GM19455 (cell line): ENCODE data around the gene TMTC2.

Experiments used
- ATAC-seq: cut with Tn5 transposase; IDR thresholded peaks from one replicate; pipeline ENCODE4 v1.9.1; 2021; ENCODE audit not compliant: unreplicated experiment

Gene TMTC2

DNA sequence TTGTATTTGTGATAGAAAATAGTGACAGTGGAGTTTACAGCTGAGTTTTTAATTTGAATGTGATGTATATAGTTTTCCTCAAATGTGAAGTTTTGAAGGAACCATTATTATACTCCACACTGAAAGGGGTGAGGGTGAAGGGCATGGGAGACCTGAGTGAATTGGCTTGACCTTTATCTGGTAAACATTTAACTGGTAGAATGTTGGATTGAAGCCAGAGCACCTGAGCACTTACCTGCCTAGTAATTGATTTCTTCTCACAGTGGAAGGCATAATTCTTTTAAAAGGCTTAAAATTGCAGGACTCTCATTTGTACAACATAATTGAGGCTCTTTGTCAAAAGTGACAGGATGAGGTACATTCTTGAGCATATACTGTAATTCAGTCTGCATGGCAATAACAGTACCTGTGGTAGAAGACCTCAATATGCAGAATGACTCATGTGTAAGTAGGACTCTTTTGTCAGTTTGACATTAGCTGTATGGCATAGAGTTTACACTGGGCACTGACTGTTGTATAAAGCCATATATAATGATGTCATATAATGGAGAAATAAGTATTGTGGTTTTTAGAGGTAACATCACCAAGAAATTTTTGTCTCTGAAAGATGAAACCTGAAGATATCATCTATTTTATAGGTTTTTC is 309.6 kb downstream of the TMTC2 start:
- ATAC-seq, result no peak

DNA sequence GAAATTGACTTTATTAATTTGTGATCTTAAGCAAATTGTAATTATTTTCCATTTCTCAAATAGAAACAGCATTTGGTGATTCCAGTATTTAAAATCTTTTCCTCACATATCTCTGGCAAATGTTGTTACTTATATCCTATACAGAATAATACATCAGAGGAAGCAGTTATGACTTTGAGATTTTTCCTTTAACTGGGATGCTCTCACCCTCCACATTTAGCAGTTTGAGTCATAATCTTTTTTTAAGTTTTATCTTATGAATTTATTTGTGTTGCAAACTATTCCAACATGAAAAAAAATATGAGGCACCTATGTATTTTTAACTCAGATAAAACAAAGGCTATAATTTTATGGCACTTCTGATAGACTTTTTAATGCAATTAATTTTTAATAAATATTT is 311.8 kb downstream of the TMTC2 start:
- no peak for ATAC-seq

DNA sequence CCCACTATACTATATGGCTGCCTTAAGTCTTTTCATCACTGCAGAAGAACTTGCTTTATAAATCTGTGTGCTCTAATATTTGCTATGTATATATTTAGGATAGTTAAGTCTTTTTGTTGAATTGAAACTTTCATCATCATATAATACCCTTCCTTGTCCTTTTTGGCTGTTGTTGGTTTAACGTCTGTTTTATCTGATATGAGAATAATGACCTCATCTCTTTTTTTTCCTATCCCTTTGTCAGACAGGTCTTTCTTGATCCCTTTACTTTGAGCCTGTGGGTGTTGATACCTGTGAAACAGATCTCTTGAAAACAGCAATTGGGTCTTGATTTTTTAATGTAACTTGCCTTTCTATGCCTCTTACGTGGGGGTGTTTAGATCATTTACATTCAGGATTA is 316.3 kb downstream of the TMTC2 start:
- no peak for ATAC-seq

DNA sequence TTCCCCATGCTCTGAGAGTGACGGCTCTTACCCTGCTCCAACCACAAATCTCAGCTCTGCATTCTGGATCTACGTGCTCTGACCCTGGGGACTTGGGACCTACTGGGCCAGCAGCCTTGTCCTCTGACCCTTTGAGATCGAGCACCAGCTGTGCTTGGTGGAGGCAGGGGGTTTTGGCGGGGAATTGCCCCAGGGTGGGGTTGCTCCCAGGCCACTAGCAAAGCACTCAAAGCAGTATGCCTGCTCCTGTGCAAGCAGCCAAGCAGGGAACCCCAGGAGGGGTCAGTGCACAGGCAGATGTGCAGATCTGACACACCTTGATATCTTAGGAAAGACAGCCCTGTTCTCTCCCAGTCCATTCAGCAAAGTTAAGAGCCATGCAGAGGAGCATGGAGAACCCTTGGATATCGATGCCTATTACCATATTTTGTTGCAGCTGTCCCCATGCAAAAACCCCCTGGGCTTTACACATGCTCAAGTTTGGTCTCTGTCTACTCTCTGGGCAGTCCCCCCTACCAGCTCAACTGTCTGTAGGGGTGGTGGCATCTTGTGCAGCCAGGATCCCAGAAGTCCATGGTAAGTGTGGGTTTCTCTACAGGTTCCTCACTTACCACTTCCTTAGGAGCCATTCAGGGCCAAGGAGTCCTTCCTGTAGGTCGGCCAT is 319.0 kb downstream of the TMTC2 start:
- no peak for ATAC-seq

DNA sequence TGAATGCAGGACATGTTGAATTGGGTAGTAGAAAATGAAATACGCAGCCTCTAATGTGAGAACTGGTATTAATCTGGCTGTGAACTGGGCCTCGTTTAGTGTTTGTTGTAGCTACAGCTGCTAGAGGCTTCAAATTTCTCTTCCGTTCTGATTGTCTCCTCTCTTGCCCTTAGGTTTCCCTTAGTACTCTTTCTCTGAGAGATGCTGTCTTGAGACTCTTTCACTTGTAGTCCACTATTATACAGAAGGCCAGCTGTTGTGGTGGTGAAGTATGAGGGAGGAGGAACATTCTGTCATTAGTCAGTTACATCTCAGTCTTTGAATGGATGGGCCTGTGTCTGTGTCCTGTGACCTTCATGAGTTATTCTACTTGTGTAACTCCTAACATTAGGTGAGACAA is 322.0 kb downstream of the TMTC2 start:
- ATAC-seq, result no peak

DNA sequence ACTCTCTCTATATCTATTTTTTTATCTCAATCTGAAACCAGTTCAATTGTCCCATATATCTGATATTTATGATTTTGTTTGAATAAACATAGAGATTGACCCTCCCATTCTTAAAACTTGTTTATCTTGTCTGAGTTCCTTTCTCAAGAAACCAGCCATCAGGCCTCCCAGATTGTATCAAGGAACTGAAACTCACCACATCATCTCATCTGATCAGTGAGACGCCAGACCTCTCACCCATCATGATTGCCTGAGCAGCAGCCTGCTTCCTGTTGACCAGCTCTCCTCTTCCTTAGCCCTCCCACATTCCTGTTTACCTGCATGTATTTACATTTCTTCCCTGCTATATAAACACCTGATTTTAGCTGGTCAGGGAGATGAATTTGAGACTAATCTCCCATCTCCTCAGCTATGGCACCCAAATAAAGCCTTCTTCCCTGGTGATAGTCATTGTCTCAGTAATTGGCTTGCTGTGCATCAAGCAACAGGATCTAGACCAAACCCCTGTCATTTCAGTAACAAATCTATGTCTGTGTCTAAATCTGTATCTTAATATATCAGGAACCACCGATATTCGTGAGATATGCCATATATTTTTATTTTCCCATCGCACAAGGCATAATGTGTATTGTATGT is 323.6 kb downstream of the TMTC2 start:
- ATAC-seq, result no peak

DNA sequence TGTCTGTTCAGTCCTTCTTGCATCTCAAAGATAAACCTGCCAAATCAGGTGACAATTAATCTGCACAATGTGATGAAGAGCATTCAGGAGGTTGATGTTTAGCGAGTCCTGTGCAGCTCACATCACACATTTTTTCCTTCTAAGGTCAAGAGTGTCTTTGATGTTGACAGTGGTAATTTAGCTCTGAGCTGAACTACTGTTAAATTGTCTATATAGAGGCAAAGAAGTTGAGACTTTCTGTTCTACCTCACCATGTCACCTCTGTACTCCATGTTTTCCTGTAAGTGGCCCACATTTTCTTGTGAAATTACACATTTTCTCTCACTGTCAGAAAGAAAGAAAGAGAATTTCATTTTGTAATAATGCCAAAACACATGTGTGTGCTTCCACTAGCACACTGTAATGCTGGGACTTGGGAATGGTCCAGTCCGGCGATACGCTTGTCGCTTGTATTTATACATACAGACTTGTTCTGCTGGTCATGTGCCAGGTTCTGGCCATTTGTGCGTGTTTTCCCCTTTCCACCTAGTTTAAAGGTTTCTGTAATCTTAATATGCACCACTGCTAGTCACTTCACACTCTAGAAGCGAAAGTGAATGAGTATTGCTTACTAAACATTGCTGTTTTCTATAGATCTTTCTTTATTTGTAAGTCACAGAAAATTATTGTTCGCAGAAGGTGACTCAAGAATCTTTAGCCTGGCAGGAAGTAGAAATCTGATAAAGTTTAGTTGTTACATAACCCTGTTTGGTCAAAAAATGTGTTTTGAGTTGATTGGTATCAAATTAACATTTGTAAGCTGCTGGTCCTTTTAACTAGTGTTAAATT is 328.9 kb downstream of the TMTC2 start:
- no peak for ATAC-seq

DNA sequence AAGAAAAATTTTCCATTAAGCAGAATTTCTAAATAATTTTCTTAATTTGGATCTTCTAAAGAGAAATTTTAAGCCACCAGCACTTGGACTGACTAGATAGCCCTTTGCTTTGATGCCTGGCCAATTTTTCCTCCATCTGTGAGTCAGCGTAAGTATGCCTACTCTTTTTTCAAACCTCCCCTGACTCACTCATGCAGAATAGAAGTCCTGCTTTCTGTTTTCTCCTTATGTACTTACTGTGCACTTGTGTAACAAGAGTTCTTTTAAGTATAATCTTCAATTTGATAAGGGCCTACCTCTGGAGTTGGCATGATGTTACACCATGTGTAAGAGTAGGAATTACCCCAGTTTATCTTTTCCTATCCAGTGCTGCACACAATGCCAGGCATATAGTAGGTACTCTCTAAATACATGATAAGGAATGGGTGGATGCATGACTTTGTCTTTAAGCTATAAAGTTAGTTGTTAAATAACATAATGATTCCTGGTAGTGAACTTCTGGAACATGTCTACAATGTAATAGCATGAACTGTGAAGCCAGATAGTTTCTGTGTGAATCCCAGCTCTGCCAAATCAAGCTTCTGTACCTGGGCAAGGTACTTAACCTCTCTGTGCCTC is 329.6 kb downstream of the TMTC2 start:
- no peak for ATAC-seq

DNA sequence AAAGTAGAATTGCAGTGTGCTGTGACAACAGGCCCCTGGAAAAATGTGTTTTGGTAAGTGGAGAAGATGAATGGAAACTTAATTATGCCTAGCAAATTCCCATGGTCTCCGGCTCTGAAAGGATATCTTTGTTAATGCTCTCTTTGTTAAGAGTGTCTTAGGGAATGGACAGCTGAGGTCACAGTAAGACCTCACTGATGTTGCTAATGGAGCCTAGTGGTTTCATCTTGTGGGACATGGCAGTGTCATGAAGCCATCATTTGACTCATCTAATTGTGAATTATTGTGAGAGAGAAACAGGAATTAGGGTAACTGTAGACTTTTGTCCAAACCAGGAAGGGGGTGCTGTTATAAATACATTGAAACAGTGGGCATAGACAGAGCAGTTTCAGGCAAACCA is 330.3 kb downstream of the TMTC2 start:
- no peak for ATAC-seq

DNA sequence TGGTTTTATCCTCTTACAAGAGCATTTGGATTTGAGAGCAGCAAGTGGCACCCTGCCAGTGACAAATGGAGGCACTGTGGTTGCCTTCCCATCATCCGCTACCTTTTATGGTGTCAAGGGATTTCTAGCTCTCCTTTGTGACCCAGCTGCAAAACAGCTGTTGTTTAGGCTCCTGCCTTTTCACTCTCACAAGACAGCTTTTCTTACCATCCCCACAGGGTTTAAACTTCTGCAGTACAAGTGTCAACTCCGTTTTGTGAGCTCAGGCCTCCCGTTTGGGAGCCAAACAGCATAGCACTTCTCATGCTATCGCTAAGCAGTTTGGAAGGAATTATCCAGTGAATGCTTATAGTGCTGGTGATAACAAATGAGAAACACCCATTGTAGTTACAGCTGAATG is 331.4 kb downstream of the TMTC2 start:
- ATAC-seq, result no peak

DNA sequence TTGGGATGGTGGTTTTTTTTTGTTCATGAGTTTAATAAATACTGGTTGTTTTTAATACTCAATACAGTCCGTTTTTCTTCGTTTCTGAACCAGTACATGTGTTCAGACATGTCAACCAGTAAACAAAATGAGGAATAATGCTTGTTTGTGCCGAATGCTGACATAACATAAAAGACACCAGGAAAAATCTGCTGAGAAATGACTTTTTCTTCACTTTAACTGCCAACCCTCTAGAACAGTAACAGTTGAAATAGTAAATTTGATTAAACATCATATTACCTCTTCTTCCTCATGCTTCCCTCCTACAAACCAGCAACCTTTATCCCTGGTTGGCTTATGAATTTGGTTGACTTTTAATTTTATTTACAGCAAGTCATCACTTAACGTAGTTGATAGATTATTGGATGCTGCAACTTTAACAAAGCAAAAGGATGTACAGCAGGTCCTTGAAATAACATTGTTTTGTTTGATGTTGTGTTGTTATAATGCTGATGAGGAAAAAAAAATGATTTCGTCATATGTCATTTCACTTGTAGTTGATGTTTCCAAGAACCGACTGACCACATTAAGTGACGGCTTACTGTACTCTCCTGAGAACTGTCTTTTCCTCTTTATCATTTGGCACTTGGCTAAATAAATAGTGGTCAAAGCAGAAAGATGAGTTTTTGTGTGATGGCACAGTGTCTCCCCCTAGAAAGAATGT is 340.5 kb downstream of the TMTC2 start:
- no peak for ATAC-seq

DNA sequence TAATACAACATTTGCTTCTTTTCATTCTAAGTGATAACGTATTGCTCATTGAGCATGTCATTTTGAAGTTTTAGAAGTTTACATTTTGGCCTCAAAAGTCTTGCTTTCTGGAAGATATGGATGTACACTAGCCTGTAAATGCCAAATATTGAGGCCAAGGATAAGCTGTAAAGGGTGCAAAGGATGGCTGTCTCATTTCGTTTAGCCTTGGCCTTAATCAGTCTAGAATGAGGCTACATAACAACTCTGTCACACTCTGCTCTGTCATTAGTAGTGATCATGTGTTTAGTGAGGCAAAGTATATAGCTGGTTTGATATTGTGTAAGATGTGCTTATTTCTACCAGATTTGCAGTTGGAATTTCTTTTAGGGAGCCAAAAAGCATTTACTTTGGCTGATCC is 344.5 kb downstream of the TMTC2 start:
- ATAC-seq, result no peak

DNA sequence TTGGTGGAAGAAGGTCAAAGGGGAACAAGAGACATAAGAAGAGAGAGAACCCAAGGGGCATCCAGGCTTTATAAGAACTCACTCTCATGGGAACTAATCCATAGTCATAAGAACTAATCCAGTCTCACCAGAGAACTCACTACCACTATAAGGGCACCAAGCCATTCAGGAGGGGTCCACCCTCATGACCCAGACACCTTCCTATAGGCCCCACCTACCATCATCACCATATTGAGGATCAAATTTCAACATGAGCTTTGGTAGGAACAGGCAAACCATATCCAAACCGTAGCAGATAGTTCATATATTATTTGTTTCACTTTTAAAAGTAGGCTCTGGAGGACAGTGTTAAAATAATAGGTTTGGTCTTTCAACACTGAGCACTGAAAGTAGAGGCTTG is 350.1 kb downstream of the TMTC2 start:
- ATAC-seq, result no peak

DNA sequence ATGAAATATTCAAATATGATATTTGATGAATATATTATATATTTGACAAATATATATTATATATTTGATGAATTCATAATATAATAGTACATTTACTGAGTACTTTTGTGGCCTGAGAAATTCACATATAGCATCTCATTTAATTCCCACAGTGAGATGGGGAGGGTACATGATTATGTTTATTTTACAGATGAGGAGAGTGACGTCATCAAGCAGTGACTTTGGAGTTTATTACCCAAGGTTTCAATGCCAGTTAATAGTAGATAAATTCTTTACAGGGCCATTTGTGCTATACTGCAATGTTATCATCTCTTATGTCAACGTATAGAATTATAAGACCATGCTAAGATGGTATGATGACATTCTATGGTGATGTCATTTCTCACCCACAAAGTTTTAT is 352.7 kb downstream of the TMTC2 start:
- no peak for ATAC-seq

DNA sequence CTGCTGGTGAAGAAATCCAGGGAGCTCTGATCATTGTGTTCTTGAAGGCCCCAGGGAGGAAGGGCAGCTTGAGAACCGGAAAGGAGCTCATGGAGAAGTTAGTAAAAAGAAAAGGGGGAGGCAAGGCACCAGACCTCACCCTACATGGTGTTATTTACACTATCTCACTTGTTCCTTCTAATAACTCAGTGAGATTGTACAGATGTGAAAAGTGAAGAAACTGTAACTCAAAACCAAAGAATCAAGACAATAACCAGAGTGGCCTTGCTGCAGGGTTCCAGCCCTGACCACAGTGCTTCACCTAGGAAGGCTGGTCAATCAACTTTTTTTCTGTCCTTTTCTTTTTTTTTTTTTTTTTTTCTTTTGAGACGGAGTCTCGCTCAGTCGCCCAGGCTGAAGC is 353.6 kb downstream of the TMTC2 start:
- no peak for ATAC-seq

DNA sequence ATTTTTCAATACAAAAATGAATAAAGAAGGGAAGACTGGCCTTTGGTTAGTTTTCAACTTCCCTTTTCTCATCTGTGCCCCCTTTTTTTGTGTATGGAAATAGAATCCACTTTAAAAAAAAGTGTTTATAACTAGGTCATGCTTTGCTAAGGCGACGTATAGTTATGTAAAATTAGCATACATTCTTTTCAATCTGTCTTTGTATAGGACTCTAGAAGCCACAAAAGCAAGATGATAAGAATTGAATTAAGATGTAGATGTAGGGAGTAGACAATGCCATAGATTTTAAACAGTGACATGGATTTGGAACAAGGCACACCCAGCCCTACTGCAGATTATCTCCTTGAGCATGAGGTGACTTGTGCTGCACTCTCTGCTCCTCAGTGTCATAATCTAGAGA is 354.3 kb downstream of the TMTC2 start:
- no peak for ATAC-seq

DNA sequence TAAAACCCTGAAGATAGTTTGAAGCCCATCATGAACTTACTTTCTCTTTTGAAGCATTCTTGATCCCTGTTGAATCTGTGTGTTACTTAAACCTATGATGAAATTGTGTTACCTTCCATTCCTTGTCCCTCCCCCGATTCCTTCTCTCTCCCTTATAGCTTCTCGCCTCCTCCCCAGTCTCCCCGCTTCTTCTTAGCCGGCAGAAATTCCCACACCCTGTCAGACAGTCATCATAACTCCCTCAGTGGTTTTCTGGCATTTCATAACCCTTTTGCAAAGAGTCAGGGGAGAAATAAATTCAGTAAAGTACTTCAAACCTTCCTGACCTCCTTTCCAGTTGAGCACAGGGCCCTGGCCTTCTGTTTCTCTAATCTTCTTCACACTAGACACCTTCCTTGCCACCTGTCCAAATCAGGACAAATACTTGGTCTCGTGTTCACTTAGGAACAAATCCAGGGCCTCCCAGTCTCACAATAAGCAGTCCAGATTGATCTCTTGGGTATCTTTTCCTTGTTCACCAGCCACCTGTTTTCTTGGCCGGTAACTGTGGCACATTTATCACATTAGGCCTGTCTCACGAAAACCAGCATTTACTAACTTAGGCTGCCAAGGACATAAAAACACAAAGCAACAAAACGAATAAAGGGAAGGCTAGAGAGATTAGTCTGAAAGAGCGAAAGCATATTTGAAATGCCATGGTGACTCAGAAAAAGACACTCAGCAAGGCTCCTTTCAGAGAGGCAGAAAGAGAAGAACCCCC is 355.9 kb downstream of the TMTC2 start:
- ATAC-seq, result no peak

DNA sequence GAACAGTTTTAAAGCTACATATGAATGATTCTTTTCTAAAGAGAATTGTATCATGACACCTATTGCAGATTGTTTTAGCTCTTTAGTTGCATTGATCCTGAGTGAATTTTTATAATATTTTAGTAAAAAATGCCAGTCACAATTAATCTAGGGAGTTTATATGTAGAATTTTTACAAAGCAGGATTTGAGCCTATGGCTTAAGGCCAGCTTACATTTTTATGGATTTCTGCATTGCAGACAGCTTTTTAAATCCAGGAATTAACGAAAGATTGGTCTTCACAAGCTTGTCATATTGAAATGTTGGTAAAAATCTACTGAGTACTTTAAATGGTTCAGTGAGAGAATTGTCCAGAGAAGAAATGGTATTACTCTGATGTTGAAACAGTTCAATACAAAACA is 358.0 kb downstream of the TMTC2 start:
- ATAC-seq, result no peak

DNA sequence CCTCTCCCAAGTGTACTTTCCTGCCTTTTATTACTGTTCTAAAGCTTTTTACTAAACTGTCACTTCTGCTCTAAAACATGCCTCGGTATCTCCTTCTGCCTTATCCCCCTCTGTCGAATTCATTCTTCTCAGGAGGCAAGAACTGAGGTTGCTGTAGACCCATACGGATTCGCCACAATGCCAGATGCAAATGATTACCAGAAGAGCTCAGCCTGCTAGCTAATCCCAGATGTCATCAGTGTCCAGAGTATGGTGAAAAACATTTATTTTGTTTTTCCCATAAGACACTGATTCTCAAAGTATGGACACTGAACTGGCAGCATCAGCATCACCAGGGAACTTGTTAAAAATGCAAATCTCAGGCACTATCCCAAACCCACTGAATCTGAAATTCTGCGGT is 359.3 kb downstream of the TMTC2 start:
- no peak for ATAC-seq

DNA sequence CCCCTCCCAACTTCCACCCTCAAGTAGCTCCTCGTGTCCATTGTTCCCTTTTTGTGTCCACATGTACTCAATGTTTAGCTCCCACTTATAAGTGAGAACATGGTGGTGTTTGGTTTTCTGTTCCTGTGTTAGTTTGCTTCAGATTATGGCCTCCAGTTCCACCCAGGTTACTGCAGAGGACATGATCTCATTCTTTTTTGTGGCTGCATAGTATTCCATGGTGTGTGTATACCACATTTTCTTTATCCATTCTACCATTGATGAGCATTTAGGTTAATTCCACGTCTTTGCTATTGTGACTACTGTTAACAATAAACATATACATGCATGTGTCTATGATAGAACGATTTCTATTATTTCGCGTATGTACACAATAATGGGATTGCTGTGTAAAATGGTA is 362.6 kb downstream of the TMTC2 start:
- no peak for ATAC-seq
